ENCODE measurements around the gene TPSB2.
"Not testable (repeated sequence)": the region's sequence is repeated elsewhere in the genome, so short reads cannot be mapped to it uniquely, and the experiment has no call there.

TPSB2 gene

DNA sequence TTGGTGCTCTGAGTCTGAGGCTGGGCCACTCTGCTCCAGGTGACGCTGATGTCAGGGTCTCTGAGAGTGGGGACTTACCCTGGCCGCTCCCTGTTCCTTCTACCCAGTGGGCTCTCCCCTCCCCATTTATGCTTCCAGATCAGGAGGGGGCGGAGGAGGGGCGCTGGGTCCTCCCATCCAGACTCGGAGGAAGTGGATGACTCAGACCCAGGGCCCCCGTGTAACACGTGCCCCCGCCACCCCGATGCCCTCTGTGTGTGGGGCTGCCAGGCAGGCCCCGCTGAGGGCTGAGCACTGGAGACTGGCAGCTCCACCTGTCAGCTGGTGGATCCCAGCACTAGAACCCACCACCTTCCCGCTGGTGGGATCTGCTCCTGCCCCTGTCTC is at the start of gene TPSB2:
Gene TPSB2 (minus strand): TSS at position 101 of the 387 bp plus-strand sequence. CDS start 233 bp downstream, outside the sequence.
- DNase-seq: not testable (repeated sequence)

DNA sequence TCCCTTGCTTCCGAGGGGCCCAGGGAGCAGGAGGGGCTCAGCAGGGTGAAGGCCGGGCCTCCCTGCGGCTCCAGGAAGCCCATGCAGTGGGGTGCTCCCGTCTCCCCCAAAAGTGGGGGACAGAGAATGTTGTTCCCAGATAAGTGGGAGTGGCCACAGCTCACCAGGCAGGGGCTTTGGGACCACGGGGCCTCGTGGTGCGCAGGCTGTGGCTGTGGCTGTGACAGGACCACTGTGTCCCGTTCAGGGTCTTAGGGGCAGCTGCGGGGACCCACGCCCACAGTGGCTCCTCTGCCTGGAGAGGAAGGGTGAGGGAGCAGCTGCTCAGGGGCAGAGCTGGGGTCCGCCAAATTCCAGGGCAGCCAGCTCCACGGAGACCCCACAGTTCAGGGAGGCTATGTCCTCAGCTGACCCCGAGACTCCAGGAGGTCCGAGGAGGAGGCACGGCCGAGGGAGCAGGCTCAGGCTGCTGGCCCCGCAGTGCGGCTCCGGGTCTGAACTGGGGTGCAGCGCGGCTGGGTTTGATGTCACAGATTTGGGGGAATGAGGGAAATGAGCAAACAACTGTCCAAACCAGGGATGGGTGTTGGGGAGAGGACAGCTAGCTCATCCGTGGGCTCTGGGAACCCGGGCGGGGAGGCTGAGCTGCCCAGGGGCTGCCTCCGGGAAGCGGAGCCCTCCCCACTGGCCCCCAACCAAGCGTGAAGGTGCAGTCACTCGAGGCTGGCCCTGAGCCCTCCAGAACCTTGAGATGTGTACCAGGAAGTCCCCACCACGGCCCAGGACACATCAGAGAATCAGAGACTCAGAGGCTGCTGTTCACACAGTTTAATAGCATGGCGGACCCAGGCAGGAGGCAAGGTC is 49.3 kb upstream of the TPSB2 start:
- no peak for DNase-seq

DNA sequence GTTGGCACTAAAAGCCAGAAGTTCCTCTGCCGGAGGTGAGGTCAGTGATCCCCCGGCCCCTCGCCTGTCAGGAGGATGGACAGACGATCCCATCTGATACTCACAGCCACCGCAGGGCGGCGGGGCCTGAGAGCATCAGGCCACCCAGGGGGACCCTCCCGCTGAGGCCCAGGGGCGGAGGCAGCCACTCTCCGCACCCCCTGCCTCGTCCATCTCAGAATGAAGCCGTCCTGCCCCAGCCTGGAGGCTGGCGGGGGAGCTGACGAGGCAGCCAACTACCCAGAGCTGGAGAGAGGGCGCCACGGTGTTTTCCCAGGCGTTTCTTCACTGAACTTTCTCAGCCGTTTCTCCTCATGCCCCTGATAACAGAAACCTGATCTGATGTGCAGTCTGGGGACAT is 48.5 kb upstream of the TPSB2 start:
- DNase-seq: no peak

DNA sequence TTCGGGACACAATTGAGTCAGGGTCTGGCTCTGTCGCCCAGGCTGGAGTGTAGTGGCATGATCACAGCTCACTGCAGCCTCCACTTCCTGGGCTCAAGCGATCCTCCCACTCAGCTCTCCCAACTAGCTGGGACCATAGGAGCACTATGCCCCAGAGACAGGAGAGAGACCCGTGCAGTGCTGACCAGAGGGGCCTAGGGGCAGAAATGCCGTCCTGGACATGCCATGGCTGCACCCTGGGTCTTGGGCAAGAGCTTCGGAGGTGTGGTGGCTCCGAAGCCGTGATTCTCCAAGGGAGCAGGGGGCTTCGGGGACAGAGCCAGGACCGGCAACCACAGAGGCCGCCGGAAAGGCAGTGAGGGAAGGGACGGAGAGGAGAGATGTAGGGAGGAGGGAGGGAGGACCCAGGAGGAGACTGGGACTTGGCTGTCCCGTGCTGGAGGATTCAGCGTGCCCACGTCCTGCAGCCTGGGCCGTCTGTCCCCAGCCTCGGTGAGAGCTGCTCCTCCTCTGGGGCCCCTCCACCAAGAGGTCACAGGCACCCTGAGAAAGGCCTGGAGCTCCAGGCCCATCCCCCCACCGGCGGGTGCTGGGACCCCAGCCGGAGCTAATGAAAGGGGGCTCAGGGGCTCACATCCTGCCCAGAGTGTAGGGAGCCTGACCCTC is 47.8 kb upstream of the TPSB2 start:
- DNase-seq: no peak

DNA sequence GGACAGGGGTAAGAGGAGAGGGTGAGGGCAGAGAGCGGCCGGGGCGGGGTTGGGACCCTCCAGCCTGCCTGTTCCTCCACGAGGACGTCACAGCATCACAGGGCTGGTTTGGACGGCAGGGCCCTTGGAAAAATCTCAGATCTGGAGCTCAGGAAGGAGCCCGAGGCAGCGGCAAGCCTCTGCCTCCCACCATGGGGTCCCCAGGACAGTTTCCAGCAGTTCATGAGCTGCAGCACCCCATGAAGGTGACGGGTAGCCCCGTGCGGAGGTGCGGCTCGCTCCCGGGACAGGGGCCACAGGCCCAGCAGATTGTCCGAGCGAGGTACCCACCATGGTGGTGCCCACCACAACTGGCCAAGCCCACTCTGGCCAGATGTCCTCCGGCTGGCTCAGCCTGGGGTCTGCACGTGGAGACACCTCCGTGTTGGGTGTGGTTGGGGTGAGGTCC is 47.2 kb upstream of the TPSB2 start:
- no peak for DNase-seq

DNA sequence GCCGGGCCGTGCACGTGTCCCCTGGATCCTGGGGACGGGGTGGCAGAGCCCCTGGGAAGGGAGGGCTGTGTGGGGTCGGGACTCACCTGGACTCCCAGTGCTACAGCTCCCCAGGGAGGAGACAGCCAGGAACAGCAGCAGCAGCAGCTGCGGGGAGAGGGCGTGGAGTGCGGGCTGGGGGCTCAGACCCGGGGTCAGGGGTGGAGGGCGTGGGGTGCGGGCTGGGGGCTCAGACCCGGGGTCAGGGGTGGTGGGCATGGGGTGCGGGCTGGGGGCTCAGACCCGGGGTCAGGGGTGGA is 46.5 kb upstream of the TPSB2 start:
- no peak for DNase-seq

DNA sequence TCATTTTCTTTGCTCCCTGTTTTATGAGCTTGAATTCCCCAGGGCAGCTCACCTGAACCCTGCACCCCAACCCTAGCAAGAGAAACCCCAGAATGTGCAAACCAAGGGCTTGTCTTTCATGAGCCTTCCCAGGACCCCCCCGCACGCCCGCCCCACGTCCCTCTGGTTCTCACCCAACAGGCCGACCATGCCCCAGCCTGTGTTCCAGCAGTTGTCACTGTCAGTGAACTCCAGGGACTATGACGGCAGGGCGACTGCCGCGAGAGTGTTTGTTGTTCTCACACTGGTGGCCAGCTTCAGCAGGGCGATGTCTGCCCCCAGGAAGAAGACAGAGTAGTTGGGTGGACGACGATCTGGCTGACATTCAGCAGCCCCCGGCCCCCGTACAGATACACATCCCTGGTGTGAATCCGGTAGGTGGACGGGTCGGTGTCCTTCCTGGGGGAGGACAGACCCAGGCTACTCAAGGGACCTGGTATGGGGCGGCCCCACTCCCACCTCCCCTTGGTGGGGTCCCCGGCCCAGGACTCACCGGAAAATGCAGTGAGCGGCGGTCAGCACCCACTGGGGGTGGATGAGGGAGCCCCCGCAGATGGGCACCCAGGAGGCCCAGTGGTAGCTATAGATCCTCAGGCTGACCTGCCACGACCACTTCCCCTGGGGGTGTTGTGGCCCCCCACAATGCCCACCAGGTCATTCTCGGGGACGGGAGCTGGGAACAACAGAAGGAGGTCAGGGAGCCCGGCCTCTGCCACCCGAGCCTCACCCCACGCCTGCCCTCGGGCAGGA is 46.0 kb upstream of the TPSB2 start:
- DNase-seq: no peak

DNA sequence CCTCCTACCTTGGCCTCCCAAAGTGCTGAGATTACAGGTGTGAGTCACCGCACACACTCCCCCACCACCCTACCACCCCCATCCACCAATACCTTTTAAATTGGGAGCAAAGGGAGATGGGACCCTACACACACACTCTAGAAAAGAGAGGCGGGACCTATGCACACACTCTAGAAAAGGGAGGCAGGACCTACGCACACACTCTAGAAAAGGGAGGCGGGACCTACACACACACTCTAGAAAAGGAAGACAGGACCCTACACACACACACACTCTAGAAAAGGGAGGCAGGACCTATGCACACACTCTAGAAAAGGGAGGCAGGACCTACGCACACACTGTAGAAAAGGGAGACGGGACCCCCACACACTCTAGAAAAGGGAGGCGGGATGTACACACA is 44.8 kb upstream of the TPSB2 start:
- DNase-seq: no peak

DNA sequence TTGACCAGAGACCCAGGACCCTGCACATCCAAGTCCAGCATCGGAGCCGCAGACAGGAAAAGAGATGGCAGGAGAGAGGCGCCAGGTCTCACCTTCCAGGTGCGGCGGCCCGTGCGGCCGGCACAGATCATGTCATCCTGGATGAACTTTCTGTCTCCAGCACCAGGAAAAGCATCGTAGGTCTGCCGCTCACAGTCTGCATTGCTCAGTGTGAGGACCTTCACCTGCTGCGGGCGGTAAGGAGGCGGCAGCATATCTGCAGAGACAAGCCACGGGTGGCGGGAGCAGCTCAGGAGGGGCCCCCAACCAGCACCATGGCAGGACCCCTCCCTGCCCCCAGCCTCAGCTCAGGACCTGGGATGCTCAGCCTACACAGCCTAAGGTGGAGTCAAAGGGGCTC is 43.8 kb upstream of the TPSB2 start:
- no peak for DNase-seq

DNA sequence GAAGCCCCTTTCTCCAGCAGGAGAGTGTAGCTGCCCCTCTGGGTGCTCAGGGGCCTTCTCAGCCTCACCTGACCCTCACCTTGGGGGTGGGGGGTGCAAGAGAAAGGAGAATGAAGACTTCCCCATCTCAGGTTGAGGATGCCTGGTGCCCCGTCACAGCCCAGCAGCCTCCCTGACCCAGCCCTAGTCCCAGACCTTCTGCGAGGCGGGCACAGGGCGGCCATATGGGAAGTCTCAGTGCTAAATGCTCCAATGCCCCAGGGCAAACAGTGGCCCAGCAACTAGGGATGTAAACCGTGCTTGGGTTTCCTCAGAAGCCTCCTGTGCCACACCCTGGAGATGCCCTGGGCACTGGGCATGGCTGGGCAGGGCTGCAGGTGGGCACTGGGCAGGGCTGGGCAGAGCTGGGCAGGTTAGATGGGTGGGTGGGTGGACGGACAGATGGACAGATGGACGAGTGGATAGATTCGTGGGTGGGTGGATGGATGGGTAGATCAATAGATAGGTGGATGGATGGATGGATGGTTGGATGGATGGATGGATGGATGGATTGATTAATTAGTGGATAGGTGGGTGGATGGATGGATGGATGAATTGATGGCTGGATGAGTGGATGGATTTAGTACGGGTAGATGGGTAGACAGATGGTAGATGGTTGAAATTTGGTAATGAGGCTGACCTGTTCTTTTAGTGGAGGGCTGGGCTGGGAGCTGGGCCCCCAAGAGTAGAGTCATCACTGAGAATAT is 42.6 kb upstream of the TPSB2 start:
- no peak for DNase-seq

DNA sequence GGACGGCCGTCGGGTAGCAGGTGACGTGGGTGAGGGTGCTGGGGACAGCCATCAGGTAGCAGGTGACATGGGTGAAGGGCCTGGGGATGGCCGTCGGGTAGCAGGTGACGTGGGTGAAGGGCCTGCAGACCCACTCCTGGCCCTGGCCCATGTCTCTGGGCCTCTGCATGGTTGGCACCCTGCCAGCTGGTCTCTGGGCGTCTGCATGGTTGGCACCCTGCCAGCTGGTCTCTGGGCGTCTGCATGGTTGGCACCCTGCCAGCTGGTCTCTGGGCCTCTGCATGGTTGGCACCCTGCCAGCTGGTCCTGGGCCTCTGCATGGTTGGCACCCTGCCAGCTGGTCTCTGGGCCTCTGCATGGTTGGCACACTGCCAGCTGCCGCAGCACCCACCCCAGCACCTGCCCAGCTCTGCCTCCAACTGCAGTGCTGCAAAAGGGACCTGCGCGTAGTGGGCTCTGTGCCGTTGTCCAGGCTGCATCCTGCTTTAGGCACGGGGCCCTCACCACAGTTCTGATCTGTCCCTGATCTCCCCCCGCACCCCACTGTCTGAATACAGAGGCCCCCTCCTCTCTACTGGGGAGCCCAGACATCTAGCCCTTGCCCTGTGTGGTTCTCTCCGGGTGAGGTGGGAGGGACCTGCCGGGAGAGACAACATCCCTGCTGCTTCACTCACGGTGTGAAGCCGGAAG is 41.9 kb upstream of the TPSB2 start:
- DNase-seq: not testable (repeated sequence)

DNA sequence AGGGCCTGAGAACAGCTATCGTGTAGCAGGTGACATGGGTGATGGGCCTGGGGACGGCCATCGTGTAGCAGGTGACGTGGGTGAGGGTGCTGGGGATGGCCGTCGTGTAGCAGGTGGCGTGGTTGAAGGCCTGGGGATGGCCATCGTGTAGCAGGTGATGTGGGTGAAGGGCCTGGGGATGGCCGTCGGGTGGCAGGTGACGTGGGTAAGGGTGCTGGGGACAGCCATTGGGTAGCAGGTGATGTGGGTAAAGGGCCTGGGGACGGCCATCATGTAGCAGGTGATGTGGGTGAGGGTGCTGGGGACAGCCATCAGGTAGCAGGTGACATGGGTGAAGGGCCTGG is 41.4 kb upstream of the TPSB2 start:
- DNase-seq: no peak

DNA sequence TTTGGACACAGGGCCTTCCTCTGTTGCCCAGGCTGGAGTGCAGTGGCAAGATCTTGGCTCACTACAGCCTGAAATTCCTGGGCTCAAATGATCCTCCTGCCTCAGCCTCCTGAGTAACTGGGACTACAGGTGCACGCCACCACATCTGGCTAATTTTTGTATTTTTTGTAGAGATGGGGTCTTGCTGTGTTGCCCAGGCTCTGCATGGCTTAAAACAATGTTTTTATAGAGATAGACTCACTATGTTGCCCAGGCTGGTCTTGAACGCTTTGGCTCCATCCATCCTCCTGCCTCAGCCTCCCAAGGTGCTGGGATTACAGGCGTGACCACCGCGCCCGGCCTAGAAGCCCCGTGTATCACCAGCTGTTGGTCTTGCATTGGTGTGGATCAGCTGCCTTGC is 39.4 kb upstream of the TPSB2 start:
- not testable (repeated sequence) for DNase-seq

DNA sequence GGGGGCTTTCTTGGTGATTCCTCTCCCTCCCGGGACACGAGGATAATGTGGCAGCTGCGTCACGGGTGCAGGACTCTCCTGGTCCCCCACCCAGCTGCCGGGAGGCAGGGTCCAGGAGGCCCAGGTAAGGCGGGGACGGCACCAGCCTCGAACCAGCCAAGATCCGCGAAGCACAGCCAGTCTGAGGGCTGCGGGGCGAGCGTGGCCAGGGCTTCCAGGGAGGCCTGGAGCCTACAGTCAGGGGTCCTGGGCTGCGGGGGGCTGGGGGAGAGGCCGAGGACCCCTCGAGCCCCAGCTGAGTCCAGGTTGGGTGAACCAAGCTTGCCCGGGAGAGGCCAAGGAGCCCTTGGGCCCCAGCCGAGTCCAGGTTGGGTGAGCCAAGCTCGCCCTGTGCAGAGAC is 35.8 kb upstream of the TPSB2 start:
- DNase-seq: no peak

DNA sequence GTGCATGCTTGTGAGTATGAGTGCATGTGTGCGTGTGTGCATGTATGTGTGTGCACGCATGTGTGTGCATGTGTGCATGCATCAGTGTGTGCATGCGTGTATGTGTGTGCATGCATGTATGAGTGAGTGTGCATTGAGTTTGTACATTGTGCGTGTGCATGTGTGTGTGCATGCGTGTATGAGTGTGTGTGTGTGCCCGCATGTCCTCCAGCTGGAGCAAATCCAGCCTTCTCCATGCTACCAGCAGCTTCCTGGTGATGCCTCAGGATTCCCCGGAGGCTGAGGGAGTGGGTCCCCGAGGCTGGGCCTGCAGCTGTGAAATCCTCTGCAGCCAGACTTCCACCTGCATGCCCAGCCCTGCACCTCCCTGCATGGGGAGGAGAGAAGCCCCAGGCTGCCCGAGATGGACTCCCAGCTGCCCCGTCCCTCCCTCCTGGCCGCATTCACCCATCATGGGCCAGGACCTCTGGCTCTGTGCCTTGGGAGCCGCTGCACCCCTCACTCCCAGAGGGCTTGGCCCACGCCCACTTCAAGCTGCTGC is 35.2 kb upstream of the TPSB2 start:
- DNase-seq: no peak

DNA sequence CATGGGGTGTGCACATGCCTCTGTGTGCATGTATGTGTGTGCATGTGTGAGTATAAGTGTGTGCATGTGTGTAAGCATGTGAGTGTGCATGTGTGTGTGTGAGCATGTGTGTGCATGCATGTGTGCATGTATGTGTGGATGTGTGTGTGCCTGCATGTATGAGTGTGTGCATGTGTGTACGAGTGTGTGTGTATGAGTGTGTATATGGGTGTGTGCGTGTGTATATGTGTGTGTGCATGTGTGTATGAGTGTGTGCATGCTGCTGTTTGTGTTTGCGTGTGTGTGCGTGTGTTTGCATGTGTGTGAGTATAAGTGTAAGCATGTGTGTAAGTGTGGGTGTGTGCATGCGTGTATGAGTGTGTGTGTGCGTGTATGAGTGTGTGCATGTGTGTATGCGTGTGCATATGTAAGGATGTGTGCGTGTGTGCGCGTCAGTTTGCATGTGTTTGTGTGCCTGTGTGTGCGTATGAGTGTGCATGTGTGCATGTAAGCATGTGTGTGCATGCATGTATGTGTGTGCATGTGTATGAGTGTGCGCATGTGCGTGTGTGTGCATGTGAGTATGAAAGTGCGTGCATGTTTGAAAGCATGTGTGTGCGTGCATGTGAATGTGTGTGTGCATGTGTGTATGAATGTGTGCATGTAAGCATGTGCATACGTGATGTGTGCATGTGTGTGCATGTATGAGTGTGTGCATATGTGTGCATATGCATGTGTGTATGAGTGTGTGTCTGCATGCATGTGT is 34.5 kb upstream of the TPSB2 start:
- no peak for DNase-seq

DNA sequence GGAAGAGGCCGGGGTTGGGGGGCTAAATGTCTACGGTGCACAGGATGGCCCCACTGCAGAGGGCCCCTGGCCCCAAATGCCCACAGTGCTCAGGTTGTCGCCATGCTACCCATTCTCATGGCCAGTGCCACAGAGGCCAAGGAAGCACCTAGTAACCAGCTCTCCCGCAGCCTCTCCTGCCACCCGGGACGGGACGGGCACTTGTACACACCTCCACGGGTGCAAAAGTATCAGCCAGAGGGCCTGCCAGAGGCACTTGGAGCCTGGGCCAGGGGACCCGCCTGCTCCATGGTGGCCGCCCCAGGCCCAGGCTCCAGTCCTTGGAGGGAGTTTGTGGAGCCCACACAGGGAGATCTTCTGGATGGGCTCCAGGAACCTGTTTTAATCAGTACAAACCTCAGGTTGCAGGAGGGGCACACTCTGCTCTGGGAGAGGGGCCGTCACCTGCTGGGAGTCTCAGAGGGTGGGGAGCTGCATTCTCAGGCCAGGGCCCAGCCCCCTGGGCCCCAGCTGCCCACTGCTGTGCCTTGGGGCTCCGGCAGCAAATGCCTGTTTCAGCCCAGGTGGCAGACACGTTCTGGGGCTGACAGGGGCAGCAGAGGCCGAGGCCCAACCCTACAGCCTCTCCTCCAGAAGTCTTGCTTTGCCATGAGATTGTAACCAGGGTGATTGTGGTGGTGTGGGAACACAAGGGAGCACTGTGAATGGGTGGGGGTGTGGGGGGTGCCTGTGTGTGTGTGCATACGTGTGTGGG is 33.8 kb upstream of the TPSB2 start:
- DNase-seq: no peak

DNA sequence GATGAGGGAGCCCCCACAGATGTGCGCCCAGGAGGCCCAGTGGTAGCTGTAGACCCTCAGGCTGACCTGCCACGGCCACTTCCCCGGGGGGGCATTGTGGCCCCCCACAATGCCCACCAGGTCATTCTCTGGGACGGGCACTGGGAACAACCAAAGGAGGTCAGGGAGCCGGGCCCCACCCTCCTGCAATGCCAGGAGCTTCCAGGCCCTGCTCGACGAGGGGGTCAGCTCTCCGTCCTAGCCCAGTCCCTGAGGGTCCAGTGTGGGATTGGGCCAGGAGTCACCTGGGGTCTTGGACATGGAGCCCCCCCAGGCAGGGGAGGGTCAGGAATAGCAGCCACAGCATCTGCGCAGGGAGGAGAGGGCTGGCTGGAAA is 32.9 kb upstream of the TPSB2 start:
- no peak for DNase-seq

DNA sequence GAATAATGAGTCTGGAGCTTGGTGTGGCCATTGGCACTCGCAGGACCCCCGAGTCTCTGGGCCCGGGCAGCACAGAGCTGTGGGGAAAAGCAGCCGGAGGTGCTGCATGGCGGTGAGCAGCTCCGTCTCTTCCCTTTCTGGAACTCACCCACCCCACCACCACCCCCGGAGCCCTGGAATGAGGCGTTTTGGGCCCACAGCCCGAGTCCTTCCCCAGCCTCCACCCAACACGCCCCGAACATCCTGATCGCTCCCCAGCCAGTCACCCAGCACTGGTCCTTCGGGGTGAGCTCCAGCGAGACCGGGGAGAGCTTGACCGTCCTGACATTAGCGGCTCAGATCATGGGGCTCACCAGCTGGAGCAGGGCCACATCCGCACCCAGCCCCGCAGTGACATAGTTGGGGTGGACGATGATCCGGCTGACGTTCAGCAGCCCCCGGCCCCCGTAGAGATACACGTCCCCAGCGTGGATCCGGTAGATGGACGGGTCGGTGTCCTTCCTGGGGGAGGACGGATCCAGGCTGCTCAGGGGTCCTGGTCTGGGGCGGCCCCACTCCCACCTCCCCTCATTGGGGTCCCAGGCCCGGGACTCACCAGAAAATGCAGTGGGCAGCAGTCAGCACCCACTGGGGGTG is 32.3 kb upstream of the TPSB2 start:
- DNase-seq: no peak
